Stromal cell of bone marrow (primary cell): Measurements from ENCODE around the gene RPL19.

Experiments used
- DNase-seq: peaks from one replicate; pipeline ENCODE4 v3.0.0-alpha.2; 2012; ENCODE audit warnings: low read depth

The RPL19 gene

DNA sequence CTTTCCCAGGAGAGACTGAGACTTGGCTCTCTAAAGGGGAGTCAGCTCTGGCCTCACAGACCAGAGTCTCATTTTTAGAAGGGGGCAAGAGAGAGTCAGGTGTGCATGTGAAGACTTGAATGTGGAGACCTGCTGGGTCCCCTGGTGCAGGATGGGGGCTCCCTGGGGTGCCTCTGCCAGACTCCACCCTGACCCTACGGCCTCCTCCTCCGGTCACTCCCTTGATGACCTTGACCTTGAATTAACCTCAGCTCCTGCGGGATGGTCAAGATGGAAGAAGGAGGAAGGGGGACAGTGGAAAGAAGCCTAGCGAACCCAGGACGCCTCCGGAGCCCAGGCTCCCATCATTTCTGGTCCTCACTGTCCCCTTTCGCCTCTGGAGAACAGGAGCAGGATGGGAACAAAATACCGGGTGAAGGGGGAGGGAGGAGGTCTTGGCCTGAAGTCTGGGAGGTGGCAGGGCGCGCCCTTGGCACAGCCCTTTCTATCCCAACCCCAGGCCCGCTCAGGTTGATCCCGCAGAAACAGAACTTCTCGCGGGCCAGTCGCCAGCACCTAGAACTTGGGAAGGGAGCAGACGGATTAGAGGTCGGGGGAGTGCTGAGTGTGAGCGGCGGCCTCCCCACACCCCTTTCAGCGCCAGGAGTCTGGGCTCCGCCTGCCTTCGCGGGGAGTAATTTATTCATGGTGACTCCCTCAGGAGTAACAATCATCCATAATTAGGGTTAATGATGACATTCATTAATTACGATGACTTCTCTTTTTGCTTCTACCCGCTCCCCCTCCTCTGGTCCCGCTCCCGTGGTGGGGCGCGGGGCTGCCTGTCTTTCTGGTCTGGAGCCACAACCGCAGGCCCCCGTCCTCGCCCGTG is 24.1 kb downstream of the RPL19 start:
- no peak for DNase-seq

- DNase-seq: no peak
These were observed 24.8 kb downstream of the RPL19 start for GRCh38 chr17:39224778-39225307.

DNA sequence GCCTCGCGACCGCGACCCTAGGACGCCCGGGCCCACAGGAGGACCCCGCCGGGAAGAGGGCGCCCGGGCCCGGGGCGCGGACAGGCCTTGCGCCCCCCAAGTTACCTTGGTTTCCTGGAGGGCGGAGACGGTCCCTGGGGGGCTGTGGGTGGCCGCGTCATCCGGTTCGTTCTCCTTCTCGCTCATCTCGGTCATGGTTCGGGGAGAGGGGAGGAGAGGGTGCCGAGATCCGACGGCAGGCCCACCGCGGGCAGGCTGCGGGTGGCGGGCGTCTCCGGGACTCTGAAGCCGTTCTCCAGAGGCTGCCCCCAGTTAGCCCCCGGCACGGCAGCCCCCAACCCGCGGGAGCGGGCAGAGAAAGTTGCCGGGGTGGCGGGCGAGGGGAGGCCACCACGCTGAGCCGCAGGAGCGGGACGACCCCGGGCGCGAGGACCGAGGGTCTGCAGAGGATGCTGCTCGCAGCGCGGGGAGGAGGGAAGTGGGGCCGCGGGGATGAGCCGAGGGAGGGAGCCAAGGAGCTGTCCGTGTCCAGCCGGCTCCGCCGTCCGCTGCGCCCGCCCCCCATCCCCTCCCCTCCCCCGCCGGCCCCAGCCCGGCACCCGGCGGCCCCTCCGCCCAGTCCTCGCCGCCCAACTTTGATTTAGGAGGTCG is 25.4 kb downstream of the RPL19 start, which contains the start of gene STAC2:
Gene STAC2, minus strand, starts transcription at position 638 of the 651 bp plus-strand sequence. Its CDS starts 443 bp downstream, at position 195.
- DNase-seq: no peak

DNA sequence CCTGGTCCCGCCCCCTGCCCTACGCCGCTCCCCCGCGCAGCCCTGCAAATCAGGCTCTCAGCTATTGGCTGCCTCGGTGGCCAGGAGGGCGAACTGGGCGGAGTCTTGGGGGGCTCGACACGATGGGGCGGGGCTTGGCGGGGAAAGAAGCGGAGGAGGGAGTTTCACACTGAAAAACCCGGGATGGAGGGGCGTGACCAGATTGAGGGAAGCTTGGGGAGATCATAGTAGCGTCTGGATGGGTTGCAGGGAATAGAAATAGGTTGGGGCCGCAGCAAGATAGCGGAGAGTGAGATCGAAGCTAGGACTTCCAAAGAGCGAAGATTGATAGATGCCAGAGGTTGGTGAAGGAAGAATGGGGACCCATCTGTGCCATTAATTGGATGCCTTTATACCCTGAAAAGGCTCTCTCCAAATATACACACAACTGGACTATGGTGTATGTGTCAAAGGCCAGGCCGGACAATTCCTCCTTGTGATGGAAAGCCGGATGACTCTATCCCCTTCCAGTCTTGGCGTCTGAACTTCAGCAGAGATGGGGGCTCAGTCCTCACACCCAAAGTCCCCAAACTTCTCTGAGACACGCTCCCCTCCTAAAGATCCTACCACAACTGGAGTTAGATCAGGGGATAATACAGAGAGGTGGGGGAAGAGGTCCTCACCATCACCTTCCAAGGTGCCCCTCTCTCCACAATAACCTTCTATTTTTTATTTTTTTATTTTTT is 26.0 kb downstream of the RPL19 start:
- no peak for DNase-seq

DNA sequence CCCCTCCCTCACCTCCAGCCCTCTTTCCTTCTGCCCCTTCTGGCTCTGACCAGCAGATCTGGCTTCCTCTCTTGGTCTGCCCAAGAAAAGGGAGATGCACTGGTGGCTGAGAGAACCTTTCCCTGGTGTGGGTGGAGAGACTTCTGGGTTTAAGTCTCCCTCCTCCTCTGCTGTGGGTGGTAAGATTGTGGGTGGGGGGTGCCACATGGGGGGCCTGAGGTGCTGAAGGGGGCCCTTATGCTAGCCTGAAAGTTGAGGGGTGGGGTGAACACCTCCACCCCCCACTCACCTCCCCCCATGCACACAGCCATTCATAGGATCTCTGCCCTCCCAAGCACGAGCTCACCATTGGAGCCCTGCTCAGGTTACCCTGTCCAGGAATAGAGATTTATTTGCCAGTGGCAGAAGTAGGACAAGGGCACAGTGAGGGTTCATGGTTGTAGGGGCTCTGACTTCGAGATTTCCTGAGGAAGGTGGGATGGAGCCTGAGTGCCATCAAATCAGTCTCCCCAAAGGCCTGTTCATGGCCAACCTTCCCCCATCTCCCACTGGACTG is 27.4 kb downstream of the RPL19 start:
- no peak for DNase-seq

- DNase-seq: no peak
These were observed 29.3 kb downstream of the RPL19 start for GRCh38 chr17:39229274-39229913.

DNA sequence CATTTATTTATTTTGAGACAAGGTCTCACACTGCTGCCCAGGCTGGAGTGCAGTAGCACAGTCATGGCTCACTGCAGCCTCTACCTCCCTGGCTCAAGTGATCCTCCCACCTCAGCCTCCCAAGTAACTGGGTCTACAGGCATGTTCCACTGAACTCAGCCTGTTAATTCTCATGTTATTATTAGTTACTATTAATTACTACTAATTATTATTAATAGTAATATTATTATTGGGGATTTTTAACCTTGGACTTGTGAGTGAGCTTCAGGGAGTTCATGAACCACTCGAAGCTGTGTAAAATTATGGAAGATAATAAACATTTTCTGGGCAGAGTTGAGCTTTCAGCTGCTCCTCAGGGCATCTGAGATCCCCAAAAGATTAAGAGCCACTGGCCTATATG is 30.3 kb downstream of the RPL19 start:
- no peak for DNase-seq

GRCh38 chr17:39231091-39231561 is 31.0 kb downstream of the RPL19 start:
- DNase-seq: no peak

- DNase-seq: no peak
These were observed 31.8 kb downstream of the RPL19 start for GRCh38 chr17:39231591-39232551.

GRCh38 chr17:39235555-39236449 is 35.7 kb downstream of the RPL19 start:
- DNase-seq: no peak

GRCh38 chr17:39236450-39236927 is 36.4 kb downstream of the RPL19 start:
- DNase-seq: no peak

GRCh38 chr17:39236981-39237441 is 36.9 kb downstream of the RPL19 start:
- no peak for DNase-seq

- DNase-seq: no peak
These were observed 37.5 kb downstream of the RPL19 start for GRCh38 chr17:39237586-39237985.

DNA sequence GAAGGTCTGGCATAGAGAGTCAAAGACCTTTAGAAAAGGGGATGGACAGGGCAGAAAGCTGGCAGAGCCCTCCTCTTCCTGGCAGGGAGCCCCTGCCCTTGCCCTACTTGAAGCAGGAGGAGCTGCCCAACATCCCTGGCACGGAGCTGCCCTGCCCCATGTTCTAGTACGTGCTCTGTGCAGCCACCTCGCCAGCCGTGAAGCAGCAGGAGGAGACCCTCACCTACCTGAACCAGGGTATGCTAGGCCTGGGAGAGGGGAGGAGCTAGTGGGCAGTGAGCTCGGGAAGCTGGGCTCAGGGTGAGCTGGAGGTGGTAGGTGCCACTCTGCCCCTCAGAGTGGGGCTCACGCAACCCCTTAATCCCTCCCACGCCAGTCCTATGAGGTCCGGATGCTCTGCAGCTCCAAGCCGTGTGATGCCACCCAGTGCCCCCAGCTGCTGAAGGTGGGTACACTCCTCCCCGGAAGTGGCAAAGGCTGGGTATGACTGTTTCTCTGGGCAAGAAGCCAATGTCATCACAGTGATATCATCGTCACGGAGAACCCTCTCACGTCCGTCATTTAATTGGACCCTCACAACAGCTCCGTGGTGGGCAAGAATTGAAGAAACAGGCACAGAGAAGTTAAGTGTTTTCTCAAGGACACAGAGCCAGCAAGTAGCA is 38.4 kb downstream of the RPL19 start:
- no peak for DNase-seq

GRCh38 chr17:39239640-39240314 is 39.7 kb downstream of the RPL19 start:
- no peak for DNase-seq

GRCh38 chr17:39240631-39241030 is 40.5 kb downstream of the RPL19 start:
- DNase-seq: no peak

- no peak for DNase-seq
These were observed 43.1 kb downstream of the RPL19 start for GRCh38 chr17:39243155-39243554.
